Heart left ventricle (tissue), 13 donors: ENCODE measurements around the gene CROCC.

Source experiments
- CTCF ChIP-seq, 12 donors: fragments of 200-600 bp; sonication (generic) in 4 of 12; IDR thresholded peaks; one replicate each; pipeline versions ENCODE4 v1.5.0 to v1.8.0; 2018 to 2022; ENCODE audit warnings: antibody characterized with exemption in 12 of 12, mild to moderate bottlenecking in 5 of 12
- POLR2A ChIP-seq, 2 donors: fragments of 450-650 bp; IDR thresholded peaks; one replicate each; pipeline ENCODE4 v1.6.1; 2017; ENCODE audit warnings: antibody characterized with exemption in 2 of 2, mild to moderate bottlenecking in 2 of 2, moderate library complexity in 2 of 2
- donor health status: ischemic (EF 13 %, LVEDD 7.1; RV severe dilation, severe dysfunction).
- donor health status: DM: no; HTN: yes; CAD: no.
- donor health status: DM: no; HTN: no; CAD: no.
- donor health status: ischemic (EF 25% LVEDD 6.9; RV normal size, moderate dysfunction).
- donor health status: ischemic (EF 25% LVEDD 5.7; RV mildly dilated, moderate dysfunction).
- donor health status: ischemic (EF 35%, LVEDD 5.7; RV mildly dilated, moderate dysfunction).
- donor health status: nonischemic (EF 11% LVEDD 7.7; RV severe dilation, severe dysfunction).
- donor health status: DM: yes; HTN: yes; CAD: no.
- donor health status: PGD.
- donor health status: ischemic (EF 29% LVEDD 5.4; RV normal size, mild dysfunction).
- donor health status: nonischemic (EF 23%, LVEDD 6.1; RV moderate dilation, normal function).

- TF ChIP-seq CTCF (IDR thresholded peaks at IDR 0.05) (no peak), POLR2A (IDR thresholded peaks at IDR 0.05) (no peak)
These were observed 57.1 kb downstream of the CROCC start for GRCh38 chr1:16978567-16979474.
